ENCODE data around the gene EPPIN.
"Not testable (repeated sequence)": the region's sequence is repeated elsewhere in the genome, so short reads cannot be mapped to it uniquely, and the experiment has no call there.

The EPPIN gene

GRCh38 chr20:45547206-45547770, at the start of gene EPPIN:
Gene EPPIN, minus strand, starts transcription at chr20:45547401. Its CDS starts 44 bp downstream, at chr20:45547357.
- DNase-seq: no peak

DNA sequence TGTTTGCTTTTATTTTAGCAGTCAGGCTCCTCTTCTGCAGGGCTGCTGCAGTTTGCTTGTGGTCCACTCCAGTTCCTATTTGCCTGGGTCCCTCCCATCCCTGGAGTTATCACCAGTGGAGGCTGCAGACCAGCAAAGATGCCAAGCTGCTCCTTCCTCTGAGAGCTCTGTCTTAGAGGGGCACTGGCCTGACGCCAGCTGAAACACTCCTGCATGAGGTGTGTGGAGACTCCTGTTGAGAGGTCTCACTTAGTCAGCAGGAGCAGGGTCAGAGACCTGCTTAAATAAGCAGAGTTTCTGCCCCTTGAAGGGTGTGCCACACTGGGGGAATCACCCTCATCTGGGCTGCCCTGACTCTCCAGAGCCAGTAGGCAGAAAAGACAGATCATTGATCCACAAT, 48.0 kb upstream of the EPPIN start:
- DNase-seq: no peak

DNA sequence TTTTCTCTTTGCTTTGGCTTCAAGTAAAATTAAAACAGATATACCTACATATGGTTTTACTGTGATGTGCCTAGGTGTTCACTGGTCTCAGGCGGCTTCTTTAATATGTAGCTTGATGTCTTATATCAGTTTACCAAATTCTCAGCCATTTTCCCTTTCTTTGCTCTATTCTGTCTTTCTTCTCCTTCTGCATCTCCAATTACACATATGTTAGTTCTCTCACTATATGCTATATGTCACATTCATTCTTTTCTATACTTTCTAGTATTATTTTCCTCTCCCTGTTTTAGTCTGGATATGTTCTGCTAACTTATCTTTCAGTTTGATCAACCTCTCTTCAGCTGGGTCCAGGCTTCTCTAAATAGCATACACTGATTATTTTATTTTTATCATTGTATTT, 46.3 kb upstream of the EPPIN start:
- DNase-seq: no peak

- DNase-seq: no peak
Measured at GRCh38 chr20:45592574-45593189, 45.5 kb upstream of the EPPIN start.

DNA sequence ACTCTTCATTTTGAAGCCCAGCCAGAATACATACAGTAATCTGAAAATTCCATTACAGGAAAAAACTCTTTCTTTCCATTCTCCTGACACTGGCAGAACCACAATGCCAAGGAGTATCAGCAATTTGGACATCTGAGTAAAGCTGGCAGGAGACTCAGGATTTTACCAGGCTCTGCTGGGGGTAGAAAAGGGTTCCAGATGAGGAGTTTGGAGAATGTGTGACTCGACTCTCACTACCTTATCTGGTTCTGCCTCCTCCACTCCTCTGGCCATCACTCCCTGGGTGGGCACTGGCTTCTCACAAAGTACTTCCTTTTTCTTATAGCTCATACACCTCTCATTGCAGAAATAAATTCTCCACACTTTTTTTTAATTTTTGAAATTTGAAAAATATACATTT, 42.5 kb upstream of the EPPIN start:
- DNase-seq: no peak

GRCh38 chr20:45588800-45589199, 41.6 kb upstream of the EPPIN start:
- DNase-seq: no peak

GRCh38 chr20:45585986-45586385, 38.8 kb upstream of the EPPIN start:
- not testable (repeated sequence) for DNase-seq

DNA sequence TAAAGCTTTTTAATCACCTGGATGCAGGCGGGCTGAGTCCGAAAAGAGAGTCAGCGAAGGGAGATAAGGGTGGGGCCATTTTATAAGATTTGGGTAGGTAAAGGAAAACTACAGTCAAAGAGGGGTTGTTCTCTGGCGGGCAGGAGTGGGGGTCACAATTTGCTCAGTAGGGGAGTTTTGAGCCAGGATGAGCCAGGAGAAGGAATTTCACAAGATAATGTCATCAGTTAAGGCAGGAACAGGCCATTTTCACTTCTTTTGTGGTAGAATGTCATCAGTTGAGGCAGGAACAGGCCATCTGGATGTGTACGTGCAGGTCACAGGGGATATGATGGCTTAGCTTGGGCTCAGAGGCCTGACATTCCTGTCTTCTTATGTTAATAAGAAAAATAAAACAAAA, 37.1 kb upstream of the EPPIN start:
- not testable (repeated sequence) for DNase-seq

- no peak for DNase-seq
Measured at GRCh38 chr20:45583502-45583901, 36.3 kb upstream of the EPPIN start.

GRCh38 chr20:45581702-45582101, 34.5 kb upstream of the EPPIN start:
- DNase-seq: no peak

DNA sequence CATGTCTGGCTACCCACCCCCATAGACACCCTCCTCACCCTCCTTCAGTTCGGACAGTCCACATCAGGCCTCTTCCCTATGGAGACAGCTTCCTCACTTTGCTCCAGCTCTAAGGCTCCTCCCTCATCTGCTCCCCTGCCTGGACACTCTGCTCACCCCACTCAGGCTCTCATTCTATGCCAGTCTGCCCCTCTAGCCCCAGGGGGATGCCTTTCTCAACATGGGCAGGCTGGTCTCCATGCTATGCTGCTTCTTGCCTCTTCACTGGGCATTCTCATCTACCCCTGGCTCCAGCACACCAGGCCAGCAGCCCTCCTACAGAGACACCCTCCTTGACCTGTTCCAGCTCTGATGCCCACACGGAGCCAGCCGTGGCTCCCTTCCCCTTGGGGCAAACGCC, 32.0 kb upstream of the EPPIN start, which contains the start of gene WFDC8:
Gene WFDC8, minus strand, starts transcription at position 101 of the 400 bp plus-strand sequence. Its CDS starts 37 bp downstream, at position 64.
- DNase-seq: no peak

DNA sequence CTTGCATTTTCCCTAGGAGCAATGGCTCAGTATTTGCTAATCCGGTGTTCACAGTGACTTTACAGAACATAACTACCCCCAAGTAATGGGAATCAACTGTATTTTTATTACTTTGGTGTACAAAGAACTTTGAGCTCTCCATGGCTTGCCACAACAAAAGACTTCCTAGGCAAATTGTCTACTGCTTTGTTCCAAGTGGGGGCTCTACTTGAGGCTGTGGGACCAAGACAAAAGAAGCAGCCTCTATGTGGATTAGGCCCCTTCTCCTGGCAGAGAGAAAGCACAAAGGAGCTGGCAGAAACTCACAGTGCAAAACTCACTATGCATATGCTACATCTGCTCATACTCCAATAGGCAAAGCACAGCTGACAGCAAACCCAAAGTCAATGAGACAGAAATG, 31.0 kb upstream of the EPPIN start:
- DNase-seq: no peak

DNA sequence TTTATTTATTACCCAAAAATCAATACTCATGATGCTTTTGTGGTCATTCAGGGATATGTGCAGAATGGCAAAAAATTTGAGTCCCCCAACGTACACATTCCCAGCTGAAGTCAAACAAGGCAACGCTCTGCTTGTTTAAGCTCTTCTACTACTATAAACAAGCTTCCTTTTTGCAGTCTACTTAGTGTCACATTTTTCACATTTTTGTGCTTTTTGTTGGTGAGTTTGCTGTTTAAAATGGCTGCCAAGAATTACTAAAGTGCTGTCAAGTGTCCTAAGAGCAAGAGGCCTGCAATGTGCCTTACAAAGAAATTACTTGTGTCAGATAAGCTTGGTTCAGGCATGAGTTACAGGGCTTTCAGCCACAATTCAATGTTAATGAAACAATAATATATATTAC, 29.8 kb upstream of the EPPIN start:
- no peak for DNase-seq

DNA sequence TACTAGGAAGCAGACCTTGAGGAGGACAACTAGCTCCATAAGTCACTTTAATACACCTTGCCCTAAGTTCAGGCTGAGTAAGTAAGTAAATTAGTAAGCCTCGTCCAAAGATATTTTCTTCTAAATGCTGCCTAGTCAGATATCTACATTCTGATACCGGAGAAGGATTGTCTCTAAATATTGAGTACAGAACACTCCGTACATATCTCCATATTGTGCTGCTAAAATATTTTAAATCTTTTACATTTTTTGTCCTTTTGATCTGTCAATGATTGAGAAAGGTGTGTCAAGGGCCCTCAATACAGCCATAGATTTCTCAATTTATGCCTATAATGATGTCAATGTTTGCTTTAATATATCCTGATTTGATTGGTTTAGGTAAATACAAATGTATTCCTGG, 28.7 kb upstream of the EPPIN start:
- no peak for DNase-seq

GRCh38 chr20:45569650-45570049, 22.4 kb upstream of the EPPIN start:
- DNase-seq: not testable (repeated sequence)

DNA sequence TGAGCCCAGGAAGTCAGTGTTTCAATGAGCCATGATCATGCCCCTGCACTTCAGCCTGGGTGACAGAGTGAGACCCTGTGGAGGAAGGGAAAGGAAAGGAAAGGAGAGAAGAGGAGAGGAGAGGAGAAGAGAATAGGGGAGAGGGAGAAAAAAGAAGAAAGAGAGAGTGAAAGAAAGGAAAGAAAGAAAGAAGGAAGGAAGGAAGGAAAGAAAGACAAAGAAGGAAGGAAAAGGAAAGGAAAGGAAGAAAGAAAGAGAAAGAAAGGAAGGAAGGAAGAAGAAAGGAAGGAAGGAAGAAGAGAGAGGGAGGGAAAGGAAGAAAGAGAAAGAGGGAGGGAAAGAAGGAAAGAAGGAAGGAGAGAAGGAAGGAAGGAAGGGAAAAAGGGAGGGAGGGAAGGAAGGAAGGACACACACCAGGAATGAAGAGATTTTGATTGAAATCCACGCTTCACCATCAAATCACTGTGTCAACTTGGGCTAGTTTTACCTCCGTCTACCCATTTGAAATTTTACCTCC, 17.6 kb upstream of the EPPIN start:
- no peak for DNase-seq

DNA sequence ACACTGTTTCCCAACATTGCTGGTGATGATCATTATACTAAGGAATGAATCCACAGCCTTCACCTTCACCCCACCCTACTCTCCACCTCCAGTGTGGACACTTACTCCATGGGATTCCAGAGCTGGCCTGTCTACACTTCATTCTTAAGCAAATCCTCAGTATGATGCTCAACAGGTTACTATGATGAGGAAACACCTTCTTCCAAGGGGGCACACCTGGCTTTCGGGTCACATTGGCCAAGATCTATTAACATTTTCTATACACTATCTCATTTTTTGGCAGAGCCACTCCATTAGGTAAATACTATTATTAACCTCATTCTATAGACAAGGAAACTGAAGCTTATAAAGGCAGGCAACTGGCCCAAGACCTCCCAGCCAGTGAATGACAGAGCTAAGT, 8.0 kb upstream of the EPPIN start:
- DNase-seq: no peak

DNA sequence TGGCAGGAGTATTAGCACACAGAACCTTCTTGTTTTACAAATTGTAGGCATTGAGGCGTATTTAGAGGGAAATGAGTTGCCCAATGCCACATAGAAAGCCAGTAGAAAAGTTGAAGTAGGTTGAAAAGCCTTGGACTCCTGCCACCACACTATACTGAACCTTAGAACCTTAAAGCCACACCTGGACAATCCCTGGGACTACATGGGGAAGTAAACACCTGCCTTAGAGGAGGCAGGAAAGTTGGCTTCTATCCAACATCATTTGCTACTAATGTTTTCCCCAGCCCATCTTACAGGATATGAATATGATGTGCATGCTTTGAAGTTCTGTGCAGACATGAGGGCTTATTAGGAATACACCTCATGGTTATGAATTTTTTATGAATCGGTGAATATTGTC, 5.3 kb upstream of the EPPIN start:
- DNase-seq: no peak

- no peak for DNase-seq
Measured at GRCh38 chr20:45550765-45551164, 3.6 kb upstream of the EPPIN start.

GRCh38 chr20:45548410-45548809, 1.2 kb upstream of the EPPIN start:
- DNase-seq: no peak

DNA sequence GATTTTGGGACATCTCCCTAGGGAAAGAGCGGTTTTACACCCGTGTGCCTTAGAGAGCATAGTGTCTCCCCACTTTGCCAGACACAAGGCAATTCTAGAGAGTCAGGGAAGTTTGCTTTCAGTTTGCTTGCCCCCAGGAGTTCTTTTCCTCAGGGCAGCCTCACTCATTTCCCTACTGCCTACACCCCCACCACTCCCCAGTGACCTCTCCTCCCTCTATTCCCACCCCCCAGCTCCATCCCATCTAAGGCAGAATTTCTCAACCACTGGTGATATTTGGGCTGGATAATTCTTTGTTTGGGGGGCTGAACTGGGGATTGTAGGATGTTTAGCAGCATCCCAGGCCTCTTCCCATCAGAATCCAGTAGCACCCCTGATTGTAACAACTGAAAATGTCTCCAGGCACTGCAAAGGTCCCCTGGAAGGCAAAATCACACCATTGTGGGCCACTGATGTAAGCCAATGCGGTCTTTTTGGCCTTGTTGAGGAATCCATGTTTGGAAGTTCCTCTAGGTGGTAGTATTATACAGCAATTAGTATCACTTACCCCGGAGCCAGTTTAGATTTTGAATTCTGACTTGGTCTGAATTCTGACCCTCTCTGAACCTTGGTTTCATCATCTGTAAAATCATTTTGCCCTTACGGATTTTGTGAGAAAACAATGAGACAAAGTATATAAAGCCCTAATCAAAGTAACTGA, 1.3 kb downstream of the EPPIN start:
- no peak for DNase-seq

GRCh38 chr20:45545351-45545750, 1.9 kb downstream of the EPPIN start:
- no peak for DNase-seq

DNA sequence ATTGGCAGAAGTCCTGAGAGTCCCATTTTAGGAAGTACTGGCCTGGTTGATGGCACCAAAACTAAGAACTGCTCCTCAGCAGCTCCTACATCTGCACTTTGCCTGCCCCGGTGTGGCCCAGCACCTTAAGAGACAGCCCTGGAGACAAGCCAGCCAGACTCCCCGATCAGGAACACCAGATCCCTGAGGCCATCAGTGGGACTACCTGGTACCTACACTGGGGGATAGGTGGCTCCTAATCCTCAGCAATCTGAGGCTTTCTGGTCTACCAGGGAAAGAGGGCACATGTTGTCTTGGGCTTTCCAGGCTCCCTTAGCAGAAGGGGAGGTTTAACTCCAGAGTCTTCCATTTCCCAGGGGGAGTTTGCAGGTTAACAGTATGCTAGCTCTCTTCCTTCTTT, 7.8 kb downstream of the EPPIN start, which contains the start of gene WFDC6:
Gene WFDC6, minus strand, starts transcription at position 101 of the 400 bp plus-strand sequence. Its CDS starts 75 bp downstream, at position 26.
- DNase-seq: no peak

- DNase-seq: no peak
Measured at GRCh38 chr20:45538209-45538799, 8.9 kb downstream of the EPPIN start.

Data from activated CD8-positive, alpha-beta memory T cell treated with anti-CD3 and anti-CD28 coated beads, Interleukin-2, amount 50 U/mL, for 48 hours (primary cell).